ENCODE measurements around the gene BORCS5. TPM values are rescaled to one million over a fixed set of nuclear protein-coding genes. Genes with fewer than 3 reads are reported as not detected.

Gene BORCS5
- total RNA-seq, 1 donor from 2014 or later = 21.6 TPM

DNA sequence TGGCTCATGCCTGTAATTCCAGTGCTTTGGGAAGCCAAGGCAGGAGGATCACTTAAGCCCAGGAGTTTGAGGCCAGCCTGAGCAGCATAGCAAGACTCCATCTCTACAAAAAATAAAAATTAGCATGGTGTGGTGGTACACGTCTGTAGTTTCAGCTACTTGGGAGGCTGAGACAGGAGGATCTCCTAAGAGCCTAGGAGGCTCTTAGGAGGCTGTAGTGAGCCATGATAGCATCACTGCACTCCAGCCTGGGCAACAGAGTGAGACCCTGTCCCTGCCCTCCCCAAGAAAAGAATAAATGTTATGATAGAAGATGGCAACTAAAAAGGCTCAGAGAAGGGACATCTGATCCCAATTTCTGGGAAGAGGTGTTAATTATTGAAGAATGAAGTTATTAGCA, 3.6 kb upstream of the BORCS5 start:
- no peak for DNase-seq (ENCODE audit: low spot score)

GRCh38 chr12:12353807-12354206, 3.1 kb upstream of the BORCS5 start:
- DNase-seq (ENCODE audit: low spot score) = no peak

DNA sequence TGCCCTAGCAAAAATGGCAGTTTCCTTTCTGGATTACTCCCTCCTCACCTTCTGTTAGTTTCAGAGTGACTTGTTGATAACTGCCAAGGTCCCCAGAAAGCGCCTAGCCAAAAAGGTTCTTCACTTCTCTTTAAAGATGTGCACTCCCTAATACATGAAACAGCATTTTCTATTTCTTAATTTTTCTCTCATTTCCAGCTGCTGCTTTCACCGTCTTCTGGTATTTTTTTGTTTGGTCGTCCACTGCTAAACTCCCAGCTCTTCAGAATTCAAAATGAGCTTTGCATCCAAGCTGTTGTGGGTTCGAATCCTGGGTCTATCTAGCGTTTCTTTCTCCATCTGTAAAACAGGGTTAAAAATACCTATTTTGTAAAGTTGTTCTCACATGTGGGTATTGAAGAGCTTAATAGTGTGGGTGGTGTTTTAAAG, 397 bp upstream of the BORCS5 start:
- DNase-seq (ENCODE audit: low spot score) = no peak

GRCh38 chr12:12357719-12358461, 1.0 kb downstream of the BORCS5 start:
- no peak for DNase-seq (ENCODE audit: low spot score)

GRCh38 chr12:12358528-12358927, 1.6 kb downstream of the BORCS5 start:
- no peak for DNase-seq (ENCODE audit: low spot score)

- DNase-seq (ENCODE audit: low spot score) = no peak
Observed at GRCh38 chr12:12364787-12365445, 8.0 kb downstream of the BORCS5 start.

DNA sequence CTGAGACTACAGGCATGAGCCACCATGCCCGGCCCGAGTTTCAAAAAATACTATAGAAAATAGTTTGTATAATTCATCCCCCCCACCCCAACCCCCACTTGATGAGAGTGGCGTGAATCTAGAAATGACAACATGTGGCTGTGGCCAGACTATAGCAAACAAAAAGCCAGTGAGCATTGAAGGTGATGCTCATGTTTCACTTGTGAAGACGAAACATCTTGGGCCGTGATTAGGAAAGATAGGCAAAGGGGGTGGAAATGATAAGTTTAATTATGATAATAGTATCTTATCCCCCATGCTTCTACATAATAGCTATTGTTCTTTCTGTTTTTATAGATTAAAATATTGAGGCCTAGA, 8.5 kb downstream of the BORCS5 start:
- DNase-seq (ENCODE audit: low spot score) = no peak

GRCh38 chr12:12365931-12366431, 9.1 kb downstream of the BORCS5 start:
- DNase-seq (ENCODE audit: low spot score) = no peak

- DNase-seq (ENCODE audit: low spot score) = no peak
Observed at GRCh38 chr12:12366701-12367481, 10.0 kb downstream of the BORCS5 start.

DNA sequence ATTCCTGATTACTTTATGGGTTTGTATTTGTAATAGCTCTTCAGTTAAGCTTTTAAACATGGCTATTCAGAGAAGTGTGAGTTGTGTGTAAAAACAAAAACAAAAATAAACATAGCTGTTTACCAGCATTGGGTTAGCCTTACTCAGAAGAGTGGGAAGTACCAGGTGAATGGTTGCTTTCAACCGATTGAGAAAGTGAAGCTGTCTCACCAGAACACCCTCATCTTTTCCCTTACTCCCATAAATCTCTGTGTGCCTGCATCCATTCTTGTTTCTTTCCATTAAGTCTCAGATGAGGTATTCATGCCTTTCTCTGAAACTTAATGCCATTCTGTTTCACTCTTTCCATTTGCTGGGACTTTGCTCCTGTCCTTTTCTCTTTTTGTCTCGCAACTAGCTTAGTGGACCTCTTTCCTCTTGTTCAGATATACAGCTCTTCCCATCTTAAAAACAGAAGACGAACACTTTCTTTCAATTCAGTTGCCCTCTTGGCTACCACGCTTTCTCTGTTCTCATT, 10.7 kb downstream of the BORCS5 start:
- DNase-seq (ENCODE audit: low spot score) = no peak

- no peak for DNase-seq (ENCODE audit: low spot score)
Observed at GRCh38 chr12:12372946-12373722, 16.3 kb downstream of the BORCS5 start.

GRCh38 chr12:12376646-12377448, 20.0 kb downstream of the BORCS5 start:
- no peak for DNase-seq (ENCODE audit: low spot score)

- DNase-seq (ENCODE audit: low spot score) = no peak
Observed at GRCh38 chr12:12378616-12379015, 21.7 kb downstream of the BORCS5 start.

GRCh38 chr12:12379831-12380730, 23.2 kb downstream of the BORCS5 start:
- no peak for DNase-seq (ENCODE audit: low spot score)

- no peak for DNase-seq (ENCODE audit: low spot score)
Observed at GRCh38 chr12:12380949-12381593, 24.2 kb downstream of the BORCS5 start.

GRCh38 chr12:12381982-12382381, 25.1 kb downstream of the BORCS5 start:
- no peak for DNase-seq (ENCODE audit: low spot score)

- no peak for DNase-seq (ENCODE audit: low spot score)
Observed at GRCh38 chr12:12384571-12385340, 27.9 kb downstream of the BORCS5 start.

GRCh38 chr12:12387501-12387900, 30.6 kb downstream of the BORCS5 start:
- DNase-seq (ENCODE audit: low spot score) = no peak
